H1 (cell line): Measurements from ENCODE around the gene STAG1. TPM values are rescaled to one million over a fixed set of nuclear protein-coding genes. Genes with fewer than 3 reads are reported as not detected.

Experiments
- BCL11A ChIP-seq, 2 experiments: IDR thresholded peaks; one replicate each; pipeline ENCODE4 v1.6.1; 2011; ENCODE audit warnings: low read depth in 2 of 2, low read length in 2 of 2, mild to moderate bottlenecking in 2 of 2
- CREB1 ChIP-seq: IDR thresholded peaks from 2 replicates; pipeline ENCODE4 v1.6.1; 2012; ENCODE audit warnings: inconsistent platforms
- CTBP2 ChIP-seq: IDR thresholded peaks from 2 replicates; pipeline ENCODE4 v1.7.0; 2011; ENCODE audit warnings: borderline replicate concordance, mild to moderate bottlenecking, moderate library complexity, mixed read lengths, low read length; ENCODE audit not compliant: insufficient read depth, insufficient read length
- CTCF ChIP-seq, 3 experiments: IDR thresholded peaks; 1 replicate in 2 of 3; 2 replicates in 1 of 3; pipeline versions ENCODE4 v1.5.1 to v1.6.1; 2011; ENCODE audit warnings: low read length in 3 of 3, mild to moderate bottlenecking in 3 of 3, inconsistent platforms in 2 of 3, low read depth in 1 of 3, moderate library complexity in 1 of 3; ENCODE audit not compliant: insufficient read depth in 1 of 3; ENCODE audit errors: control extremely low read depth in 1 of 3
- NRF1 ChIP-seq: IDR thresholded peaks from 2 replicates; pipeline ENCODE4 v1.6.1; 2011; ENCODE audit warnings: mild to moderate bottlenecking, low read depth, low read length, improper control_type of control experiment
- PHF8 ChIP-seq: fragments of 200-600 bp; sonication (generic); conservative IDR thresholded peaks from 2 replicates; pipeline ENCODE4 v1.7.1; 2012; ENCODE audit warnings: low read depth, mild to moderate bottlenecking, inconsistent platforms, low read length, moderate library complexity
- POLR2A ChIP-seq, 2 experiments: IDR thresholded peaks; 1 replicate in 1 of 2; 2 replicates in 1 of 2; pipeline ENCODE4 v1.6.1; 2011; ENCODE audit warnings: low read depth in 2 of 2, low read length in 2 of 2, mild to moderate bottlenecking in 2 of 2; ENCODE audit errors: control extremely low read depth in 1 of 2
- RFX5 ChIP-seq: IDR thresholded peaks from 2 replicates; pipeline ENCODE4 v1.6.1; 2011; ENCODE audit warnings: low read depth, low read length, improper control_type of control experiment, borderline replicate concordance
- TAF7 ChIP-seq: optimal IDR thresholded peaks from 2 replicates; pipeline ENCODE3; 2011; ENCODE audit warnings: low read depth, mild to moderate bottlenecking, inconsistent platforms, low read length, moderate library complexity, borderline replicate concordance
- YY1 ChIP-seq: IDR thresholded peaks from 2 replicates; pipeline ENCODE4 v1.6.1; 2011; ENCODE audit warnings: low read depth, mild to moderate bottlenecking, low read length
- polyA plus RNA-seq, 7 experiments: library from polyadenylated mRNA; depleted of rRNA in 3 of 7; stranded (reverse) in 5 of 7; unstranded in 2 of 7; fragments of >200 nt in 5 of 7; fragments of 200-250 nt in 2 of 7; gene quantifications; 1 replicate in 5 of 7; 2 replicates in 1 of 7; 4 replicates in 1 of 7; pipeline versions ENCODE4 v1.2.1 to v1.2.3, GENCODE V29; 2011 to 2013; ENCODE audit warnings: missing spikeins in 2 of 7, mixed read lengths in 2 of 7
- total RNA-seq: library from RNA; stranded (reverse); fragmentation: NEBNext Ultra II Directional; extraction: Animal tissue kit (Norgen Biotek cat#: 25700); gene quantifications from 2 replicates; pipeline ENCODE4 v1.2.1, GENCODE V29; 2021

Gene STAG1
- total and polyA plus RNA-seq, 2 of the 8 experiments (the other 6 are each of a cell fraction or from before 2014, with no cell fraction given), result 4.6 to 23.4 TPM

- peak; percentile 19; the same call in 1 of the 2 replicates for TF ChIP-seq CREB1
- no peak for TF ChIP-seq YY1
- no peak for TF ChIP-seq CTCF (IDR thresholded peaks at IDR 0.05; ENCODE audit: control extremely low read depth in 1 of 3, insufficient read depth in 1 of 3, low read depth in 1 of 3, low read length in 3 of 3)
- TF ChIP-seq NRF1, result no peak
- TF ChIP-seq TAF7, result peak; percentile 42
- TF ChIP-seq PHF8, result peak; percentile 90
- no peak for TF ChIP-seq BCL11A (IDR thresholded peaks at IDR 0.05; ENCODE audit: low read depth in 2 of 2, low read length in 2 of 2)
- TF ChIP-seq POLR2A (IDR thresholded peaks at IDR 0.05; ENCODE audit: control extremely low read depth in 1 of 2, low read depth in 2 of 2, low read length in 2 of 2), result peak; percentile 40 to 67
- no peak for TF ChIP-seq CTBP2
- TF ChIP-seq RFX5, result no peak
These were observed 634 bp downstream of the STAG1 start (continued) for GRCh38 chr3:136751316-136752171.
